Mucosa of gallbladder (tissue), 1 donor: ENCODE data around the gene TSHZ2. TPM values are rescaled to one million over a fixed set of nuclear protein-coding genes. Genes with fewer than 3 reads are reported as not detected.
"Not testable (repeated sequence)": the region's sequence is repeated elsewhere in the genome, so short reads cannot be mapped to it uniquely, and the experiment has no call there.

ENCODE experiments used
- DNase-seq: peaks from one replicate; pipeline ENCODE4 v3.0.0-alpha.2; 2020; ENCODE audit warnings: low spot score
- total RNA-seq: library from RNA; stranded (reverse); gene quantifications from one replicate; pipeline ENCODE4 v1.2.1, GENCODE V29; 2021
- donor health status: DM: no; HTN: no; CAD: no.

Gene TSHZ2
- total RNA-seq, 1 donor from 2014 or later = 42.9 TPM

DNA sequence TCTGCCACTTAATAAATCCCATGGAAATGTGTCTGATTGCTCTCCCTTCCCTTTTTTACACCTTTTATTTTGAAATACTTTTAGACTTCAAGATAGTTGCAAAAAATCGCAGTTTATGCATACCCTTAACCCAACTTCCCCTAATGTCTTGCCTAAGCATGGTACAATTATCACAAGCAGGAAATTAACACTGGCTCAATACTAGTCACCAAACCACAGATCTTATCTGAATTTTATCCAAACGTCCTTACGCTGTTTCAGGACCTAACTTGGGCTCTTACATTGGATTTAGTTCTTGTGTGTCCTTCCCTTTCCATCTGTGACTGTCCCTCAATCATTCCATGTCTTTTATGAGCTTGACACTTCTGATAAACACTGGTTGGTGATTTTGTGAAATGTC, 475.2 kb downstream of the TSHZ2 start:
- no peak for DNase-seq

DNA sequence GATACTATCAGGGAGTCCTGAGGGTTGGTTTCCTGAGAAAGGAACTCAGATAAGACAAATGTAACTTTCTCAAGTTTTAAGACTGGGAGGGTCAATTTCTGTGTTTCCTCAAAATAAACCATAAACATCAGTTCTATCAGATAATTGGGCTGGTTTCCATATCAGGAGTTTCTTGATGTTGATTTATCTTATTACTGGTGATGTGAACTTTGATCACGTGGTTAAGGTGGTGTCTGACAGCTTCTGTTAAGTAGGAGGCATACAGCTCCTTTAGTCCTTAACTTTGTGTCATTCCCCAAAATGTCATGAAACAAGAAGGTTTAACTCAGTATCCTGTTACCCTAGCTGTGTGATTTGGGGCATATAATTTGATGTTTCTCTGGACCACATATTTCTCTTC, 476.3 kb downstream of the TSHZ2 start:
- no peak for DNase-seq

DNA sequence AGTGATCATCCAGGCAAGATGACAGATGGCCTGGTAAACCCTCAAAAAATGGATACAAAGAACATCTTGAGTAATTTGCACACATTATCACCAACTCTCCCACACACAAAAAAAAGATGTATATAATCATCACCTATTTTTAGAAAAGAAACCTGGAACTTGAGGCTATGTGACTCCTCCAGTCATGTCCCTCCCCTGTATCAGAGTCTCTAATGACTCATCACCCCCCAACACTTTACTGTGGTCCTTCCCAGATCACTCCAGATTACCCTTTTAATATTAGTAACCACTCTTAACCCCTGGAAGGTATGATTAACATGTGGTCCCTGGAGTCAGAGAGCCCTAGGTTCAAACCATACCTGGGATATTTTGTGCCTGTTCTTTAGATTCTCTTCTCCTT, 476.7 kb downstream of the TSHZ2 start:
- DNase-seq = no peak

DNA sequence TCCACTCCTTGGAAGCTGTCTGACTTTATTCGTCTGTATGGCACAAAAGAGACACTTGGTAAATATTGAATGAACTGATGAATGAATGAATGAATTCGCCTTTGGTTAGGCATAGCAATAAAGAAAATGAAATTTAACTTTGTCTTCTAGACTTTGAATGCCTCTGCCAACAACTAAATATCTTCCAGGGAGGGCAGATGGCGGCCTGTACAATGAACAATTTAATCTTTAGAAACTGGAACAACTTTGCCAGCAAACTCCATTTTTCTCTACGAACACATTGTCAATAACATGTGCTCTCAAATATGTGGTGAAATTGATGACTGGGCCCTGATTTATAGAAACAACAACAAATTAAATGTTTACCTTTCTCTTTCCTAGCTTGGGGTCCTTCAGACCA, 480.9 kb downstream of the TSHZ2 start:
- no peak for DNase-seq

DNA sequence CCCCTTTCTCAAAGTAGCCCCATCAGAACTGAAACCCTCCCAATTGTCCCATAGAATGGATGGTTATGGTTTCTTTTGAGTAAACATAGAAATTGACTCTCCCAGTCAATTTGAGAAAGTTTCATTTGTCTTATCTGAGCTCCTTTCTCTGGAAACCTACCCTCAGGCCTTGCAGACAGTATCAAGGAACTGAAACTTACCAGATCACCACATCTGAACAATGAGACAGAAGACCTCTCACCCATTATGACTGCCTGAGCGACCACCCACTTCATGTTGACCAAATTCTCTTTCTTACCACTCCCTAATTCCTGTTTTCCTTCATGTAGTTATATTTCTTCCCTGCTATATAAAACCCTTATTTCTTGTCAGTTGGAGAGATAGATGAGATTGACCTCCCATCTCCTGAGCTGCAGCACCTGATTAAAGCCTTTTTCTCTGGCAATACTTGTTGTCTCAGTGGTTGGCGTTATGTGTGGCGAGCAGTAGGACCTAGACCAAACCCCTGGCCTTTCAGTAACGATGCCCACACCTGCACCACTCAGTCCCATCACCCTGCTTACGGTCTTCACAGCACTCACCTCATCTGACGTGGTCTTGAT, 482.6 kb downstream of the TSHZ2 start:
- DNase-seq = no peak

DNA sequence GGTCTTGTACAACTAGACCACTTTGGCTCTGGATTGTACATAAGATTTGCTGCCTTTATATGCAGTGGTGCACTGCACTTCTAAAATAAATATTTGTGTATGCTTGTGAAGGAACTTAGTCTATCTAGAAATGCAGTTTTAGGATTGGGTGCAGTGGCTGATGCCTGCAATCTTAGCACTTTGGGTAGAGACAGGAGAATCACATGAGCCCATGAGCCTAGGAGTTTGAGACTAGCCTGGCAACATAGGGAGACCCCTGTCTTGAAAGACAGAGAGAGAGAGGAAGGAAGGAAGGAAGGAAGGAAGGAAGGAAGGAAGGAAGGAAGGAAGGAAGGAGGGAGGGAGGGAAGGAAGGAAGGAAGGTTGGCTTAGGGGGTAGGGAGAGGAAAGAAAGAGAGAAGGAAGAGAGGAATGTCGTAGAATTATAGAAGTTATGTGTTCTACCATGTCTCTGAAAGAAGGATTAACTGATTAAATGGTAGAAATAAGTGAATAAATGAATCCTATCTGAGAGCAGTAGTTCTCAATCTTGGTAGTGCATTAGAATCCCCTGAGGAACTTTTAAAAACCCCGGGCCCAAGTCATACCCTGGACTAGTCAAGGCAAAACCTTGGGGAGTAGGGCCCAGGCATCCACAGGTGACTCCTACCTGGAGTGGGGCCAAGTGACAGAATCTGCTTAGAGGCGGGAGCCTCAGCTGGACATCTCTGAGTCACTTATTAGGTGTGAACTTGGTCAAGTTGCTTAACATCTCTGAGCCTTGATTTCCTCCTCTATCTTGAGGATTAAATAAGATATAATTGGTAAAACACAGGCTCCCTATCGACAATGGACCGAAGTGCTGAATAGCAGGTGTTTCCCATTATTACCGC, 491.2 kb downstream of the TSHZ2 start:
- DNase-seq = no peak

DNA sequence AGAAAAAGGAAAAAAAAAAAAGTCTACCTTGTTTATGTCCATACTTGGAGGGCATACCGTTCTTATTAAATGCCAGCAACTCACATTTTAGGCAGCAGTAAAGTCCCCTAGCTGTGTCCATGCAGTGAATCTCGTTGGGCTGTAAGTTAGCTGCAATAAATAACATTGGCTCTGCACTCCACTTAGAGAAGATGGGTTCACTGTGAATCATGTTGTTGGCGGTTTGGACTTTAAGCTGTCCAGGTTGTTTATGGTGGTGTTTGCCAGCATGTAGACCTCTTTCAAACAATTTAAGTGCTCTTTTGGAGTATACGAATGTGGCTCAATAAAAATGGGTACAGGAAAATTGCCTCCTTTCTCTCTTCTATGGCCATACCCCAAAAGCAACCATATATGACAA, 494.1 kb downstream of the TSHZ2 start:
- DNase-seq = no peak

DNA sequence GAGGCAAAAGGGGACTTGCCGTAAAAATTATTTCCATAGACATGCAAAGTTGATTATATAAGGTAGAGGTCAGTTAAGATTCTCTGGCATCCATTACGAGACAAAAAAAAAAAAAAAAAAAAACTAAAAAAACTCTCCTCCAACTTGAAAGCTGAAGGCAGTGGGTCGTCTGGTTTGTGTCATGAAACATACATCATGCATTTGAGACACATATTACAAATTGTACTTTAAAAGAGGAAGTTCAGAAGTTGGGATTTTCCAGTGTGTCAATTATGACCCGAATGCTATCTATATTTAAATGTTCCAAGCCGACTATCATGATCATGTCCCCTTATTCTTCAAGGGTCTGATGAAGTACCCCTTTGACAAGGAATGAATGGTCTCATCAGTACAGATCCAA, 496.4 kb downstream of the TSHZ2 start:
- no peak for DNase-seq

DNA sequence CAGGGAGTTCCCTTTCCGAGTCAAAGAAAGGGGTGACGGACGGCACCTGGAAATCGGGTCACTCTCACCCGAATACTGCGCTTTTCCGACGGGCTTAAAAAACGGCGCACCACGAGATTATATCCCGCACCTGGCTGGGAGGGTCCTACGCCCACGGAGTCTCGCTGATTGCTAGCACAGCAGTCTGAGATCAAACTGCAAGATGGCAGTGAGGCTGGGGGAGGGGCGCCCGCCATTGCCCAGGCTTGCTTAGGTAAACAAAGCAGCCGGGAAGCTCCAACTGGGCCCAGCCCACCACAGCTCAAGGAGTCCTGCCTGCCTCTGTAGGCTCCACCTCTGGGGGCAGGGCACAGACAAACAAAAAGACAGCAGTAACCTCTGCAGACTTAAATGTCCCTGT, 500.7 kb downstream of the TSHZ2 start:
- DNase-seq = not testable (repeated sequence)

DNA sequence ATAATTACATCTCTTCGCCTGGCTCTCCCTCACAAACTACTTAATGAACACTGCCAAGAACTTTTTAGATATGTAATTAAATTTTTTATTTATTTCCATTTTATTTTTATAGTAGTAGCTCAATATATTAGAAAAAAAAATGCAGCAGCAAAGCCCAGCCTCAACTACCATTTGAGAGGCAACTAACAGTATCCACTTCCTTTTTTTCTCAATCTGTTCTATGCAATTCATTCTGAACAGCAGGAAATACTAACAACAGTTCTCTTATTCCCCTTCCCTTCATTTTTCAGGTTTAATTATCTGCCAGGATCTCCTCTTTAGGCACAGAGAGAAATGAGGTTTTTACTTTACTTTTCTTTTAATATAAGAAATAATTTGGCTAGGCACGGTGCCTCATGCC, 508.8 kb downstream of the TSHZ2 start:
- no peak for DNase-seq

DNA sequence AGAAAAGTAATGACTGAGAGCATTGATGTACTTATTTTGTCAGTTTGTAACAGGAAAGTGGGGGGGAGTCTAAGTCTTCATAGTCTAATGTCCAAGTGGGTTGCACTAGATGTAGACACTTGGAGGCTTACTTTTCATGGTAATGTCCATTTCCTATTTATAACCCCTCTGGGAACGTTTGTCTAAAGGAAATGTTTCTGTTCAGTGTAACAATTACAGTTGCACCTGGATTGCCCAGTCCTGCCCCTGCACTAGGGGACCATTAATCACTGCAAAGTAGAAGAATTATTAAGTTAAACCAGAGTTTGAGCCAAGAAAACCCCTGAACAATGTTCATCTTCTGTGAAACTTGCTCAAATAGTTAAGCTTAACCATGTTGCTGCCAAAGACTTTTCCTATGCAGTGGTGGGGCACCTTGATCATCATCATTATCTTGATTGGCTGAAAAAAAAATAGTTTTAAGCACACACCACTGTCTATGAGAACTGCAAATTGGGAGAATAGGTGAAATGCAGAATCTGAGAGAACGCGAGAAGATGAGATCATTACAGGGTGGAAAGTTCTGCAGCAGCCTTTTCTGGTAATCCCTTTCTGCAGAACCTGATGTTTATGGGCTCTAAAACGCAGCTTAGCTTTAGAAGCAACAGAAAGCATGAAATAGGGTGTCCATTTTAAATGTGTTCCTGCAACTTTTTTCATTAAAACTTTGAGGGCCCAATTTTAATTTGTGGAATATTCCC, 515.5 kb downstream of the TSHZ2 start:
- DNase-seq = no peak

DNA sequence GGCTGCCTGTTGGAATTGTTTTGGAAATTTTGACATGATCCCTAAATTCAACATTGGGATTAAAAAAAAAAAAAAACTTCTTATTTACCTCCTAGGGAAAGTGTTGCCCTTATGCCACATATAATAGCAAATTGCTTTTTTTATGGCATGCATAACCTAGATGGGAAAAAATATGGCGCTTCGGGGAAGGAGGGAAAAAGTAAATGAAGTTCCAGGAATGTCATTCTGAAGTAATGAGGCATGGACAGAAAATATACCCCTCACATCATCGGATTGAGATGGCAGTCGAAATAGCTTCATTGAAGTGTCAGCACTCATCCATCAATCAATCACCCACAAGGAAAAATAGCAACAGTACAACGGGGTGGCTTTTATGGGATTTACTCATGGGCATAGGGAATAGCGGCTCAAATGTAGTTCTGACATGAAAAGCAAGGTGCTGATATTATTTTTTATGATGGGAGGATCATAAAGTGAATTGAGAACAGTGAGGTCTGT, 516.7 kb downstream of the TSHZ2 start:
- no peak for DNase-seq

DNA sequence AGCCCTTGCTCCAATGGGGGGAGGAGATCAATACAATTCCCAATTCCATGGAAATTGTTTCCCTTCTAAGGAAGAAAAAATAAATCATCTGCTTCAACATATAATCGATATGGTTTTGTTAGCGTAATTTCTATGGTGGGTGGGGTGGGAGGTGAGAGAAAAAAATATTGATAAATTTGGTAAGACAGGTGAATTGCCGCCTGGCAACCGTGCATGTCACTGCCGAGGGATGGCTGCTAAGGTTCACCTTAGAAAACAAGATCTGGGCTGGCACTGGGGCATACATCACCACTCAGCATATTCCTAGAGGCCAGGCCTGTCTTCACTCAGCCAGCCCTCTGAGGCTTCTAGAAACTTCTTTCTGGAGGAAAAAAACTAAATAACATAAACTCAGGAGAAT, 517.4 kb downstream of the TSHZ2 start:
- DNase-seq = no peak

DNA sequence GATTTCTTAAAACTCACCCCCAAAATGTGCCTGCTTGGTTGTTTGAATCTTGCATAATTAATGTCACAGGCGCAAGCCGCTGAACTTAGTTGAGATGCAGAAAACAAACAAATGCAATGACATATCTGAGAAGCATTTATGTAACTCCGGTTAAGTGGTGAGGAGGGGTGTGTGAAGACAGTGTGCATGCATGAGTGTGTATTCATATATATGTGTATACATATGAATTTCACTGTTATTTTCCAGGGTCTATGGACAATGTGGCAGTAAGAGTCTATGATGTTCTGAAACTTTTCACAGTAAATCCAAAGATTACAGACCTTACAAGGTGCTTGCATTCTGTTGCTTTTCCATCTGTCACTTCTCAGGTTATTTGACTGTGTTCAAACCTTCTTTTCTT, 518.5 kb downstream of the TSHZ2 start:
- no peak for DNase-seq

DNA sequence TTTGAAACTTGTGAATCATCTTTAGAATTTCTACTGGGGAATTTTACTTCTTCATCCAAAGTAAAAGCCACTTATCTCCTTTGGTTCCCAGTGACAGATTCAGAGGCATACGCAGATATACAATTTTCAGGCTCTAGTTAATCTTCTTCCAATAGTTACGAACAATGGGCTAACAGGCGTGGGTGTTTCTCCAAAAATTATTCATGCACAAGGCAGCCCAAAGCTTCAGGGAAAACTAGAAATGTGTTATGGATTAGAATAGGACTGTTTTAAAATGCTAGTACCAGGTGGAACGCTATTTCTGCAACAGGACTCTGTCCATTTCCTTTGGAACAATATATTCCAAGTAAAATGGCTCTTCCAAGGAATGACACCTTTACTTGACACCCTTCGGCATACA, 519.3 kb downstream of the TSHZ2 start:
- DNase-seq = no peak

DNA sequence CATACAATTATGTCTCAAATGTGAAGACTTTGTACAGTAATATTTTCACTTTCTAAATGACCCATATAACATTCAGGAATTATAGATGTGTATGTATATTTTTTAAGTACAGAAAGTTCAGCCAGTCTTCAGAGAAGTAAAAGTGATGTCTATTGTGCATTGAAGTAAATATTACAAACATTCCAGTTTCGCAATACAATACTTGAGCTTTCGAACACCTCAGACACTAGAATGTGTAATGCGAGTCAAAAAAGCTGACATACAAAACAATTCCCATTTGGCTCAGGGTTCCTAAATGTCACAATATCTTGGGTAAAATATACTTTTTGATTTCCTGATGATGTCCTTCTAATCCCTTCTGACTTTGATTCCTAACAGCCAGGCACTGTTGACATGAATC, 520.1 kb downstream of the TSHZ2 start:
- no peak for DNase-seq

DNA sequence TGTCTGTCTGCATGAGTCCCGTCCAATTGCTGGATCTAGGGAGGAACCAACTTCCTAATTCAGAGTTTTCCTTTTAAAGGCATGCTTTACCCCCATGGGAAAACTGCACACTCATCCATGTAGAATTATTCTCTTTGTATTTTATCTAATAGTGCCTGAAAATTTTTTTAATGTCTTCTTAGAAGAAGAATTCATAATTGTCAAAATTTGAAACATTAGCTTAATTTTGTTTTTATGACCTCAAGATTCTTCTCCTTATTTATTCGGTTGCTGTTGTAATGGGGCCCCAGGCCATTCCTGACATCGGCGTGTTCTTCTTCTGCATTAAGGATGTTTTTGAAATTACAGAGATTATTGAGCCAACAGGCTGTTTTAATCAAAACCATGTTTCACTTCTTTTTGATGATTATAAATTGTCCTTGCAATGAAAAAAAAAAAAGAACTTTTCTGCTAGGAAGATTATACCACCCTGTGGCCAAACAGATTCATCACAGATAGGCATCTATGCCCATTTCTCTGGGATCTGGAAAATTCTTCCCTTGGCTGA, 521.2 kb downstream of the TSHZ2 start:
- DNase-seq = no peak

DNA sequence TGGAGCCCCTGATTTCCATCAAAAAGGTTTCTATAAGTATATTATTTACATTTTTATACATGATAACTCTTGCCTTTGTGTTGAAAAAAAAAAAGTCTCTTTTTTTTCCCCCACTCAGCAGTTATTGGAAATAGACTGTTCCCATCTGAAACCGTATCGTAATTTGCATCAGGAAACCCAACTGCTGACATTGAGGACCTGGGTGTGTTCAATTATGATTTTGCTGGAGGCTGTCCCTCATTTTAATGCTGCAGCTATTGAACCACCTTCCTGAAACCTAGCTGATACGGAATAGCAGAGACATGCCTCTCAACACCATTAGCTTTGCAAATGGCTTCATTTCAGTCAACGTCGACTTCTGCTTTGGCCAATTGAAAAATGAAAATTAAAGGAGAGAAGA, 522.6 kb downstream of the TSHZ2 start:
- no peak for DNase-seq

DNA sequence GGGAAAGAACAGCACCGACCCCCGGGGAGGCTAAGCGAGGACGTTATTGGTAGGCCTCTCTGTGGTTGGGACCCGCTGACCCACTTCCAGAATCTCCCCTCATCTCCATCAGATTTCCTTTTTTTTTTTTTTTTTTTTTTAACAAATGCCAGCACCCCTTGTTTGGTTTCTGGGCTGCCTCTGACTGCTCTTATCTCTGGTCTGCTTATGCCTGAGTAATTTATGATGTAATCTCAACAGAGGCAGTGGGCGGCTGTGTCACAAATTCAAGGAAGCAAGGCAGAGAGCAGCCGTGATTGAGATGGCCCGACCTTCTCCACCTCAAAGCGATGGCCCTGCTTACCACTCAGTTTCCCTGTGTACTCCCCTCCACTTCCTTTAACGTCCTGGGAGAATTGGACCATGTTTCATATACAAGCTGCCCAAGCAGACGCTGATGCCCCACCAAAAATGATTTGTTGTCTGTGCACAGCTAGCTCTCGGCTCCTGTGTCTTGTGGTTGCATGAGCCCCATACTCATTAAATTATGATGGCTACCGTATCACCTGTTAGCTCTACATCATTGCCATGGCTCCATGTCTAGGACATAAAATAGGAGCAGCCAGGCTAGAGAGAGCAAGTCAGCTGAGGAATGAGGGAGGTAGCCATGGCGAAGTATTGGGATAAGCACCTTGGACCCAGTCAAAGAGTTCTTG, 523.4 kb downstream of the TSHZ2 start:
- DNase-seq = no peak

DNA sequence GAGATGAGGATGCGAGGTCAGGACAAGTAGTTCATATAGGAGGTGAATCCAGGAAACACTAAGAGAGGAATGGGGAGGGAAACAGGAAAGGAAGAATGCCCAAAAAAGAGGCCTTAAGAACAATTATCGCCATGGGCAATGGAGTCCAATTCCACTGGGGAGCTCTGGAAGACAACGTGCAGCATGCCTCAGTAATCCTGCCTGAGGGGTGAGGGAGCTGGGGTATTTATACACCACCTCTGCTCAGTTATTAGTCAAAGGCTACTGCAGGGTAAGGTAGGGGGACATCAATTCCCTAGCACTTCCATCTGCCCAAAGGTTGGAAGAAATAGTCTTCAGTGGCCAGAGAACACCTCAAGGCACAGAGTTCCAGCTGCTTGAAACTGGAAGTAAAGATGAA, 525.1 kb downstream of the TSHZ2 start:
- no peak for DNase-seq

DNA sequence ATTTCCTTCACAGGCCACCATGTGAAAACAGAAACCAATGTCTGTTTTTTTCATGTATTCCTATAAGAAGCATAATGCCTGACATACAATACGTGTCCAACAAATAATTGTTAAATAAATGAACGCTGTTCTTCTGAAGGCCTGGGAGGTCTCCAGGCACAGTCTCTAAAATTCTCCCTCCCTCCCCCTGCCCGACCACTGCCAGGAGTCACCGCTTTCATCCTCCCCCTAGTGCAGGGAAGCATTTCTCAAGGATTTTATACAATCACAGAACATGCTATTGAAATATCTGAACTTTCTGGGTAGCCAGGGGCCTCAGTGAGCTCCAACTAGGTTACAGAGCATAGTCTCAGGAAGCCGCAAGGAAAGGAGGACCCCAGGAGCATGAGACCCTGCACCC, 526.2 kb downstream of the TSHZ2 start:
- DNase-seq = no peak

DNA sequence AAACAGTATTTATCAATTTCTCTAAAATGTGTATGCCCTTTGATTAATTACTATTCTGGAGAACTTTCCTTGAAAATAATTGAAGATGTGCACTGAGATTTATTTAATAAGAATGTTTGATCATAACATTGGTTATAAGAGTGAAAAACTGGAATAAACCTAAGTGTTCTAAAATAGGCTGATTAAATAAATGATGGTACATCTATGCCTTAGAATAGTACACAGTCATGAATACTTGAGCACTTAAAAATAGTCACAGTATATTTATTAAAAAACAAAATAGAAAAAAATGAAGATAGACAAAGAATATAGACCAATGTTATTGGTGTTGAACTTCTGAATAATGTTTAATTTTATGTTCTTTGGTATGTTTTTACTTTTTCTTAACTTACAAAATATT, 528.5 kb downstream of the TSHZ2 start:
- DNase-seq = no peak
